ENCODE results near the gene NCAN.

DNA sequence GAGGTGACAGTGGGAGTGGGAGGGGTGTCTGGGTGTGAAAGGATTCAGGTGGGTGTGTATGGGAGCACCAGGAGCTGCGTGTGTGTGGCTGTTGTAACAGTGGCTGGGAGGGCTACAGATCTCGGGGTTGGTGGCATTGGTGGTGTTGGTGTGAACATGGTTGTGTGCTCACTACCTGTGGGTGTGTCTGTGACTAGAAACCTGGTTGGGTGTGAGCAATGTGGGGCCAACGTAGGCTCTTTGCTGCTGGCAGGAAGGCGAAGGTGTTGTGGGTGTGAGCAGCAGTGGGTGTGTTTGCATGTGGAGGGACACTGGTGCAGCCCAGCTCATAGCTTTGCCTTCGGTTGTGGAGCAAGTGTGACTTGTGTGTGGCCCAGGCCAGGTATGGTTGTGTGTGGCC lies 4.8 kb upstream of the NCAN start:
- TF ChIP-seq POLR2AphosphoS5 (IDR thresholded peaks at IDR 0.05; ENCODE audit: low read depth, low read length): no peak
- no peak for TF ChIP-seq CTCF (IDR thresholded peaks at IDR 0.05)
